ENCODE data around the gene PTRH1. TPM values are rescaled to one million over a fixed set of nuclear protein-coding genes. Genes with fewer than 3 reads are reported as not detected.

The PTRH1 gene
- total and polyA plus RNA-seq, 5 experiments from 2014 or later = 8.8 to 37.7 (median 26.2) TPM

DNA sequence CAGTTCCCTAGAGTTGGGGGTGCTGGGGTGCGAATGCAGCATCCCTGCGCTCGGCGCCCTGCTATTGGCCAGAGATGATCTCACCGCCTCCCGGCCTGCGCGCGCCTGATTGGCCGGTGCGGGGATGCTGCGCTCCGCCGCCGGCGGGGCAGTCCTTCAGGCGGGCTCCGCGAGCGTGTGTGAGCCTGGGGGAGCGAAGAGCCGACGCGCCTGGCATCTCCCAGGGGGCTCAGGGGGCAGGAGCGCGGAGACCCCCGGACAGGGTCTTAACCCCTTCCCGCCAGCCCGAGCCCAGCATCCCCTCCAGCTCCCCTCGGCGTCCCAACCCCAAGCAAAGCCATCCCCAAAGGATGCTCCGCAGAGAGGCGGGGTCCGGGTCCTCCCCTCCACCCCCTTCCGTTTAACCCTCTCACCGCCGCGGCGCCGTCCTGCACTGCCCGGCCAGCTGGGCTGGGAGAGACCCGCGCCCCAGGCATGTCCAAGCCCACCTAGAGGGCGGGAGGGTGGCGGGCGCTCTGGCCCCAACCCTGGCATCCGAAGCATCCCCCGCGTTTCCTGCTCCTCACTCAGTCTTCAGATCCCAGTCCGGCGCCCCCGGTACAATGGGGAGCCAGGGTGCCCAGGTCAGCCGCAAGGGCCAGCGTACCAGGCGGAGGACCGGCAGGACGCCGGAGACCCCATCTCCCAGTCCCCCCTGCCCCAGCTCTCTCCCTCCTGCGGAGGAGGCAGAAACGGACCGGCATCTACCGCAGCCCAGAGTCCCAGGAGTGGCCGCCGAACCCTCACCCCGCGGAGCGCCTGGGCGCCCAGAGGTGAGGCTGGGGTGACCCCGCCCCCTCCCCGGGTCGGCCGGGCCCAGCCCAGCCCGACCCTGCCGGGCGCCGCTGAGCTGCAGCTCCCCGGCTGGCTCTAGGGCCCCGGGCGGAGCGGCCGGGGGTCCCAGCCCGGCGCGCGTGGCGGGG lies 38.9 kb upstream of the PTRH1 start:
- Mint-ChIP-seq H3K9me3 (no peaks in the 10 kb centered on the region), H3K4me3 (no peak overlapping the region), H3K36me3 (peaks cover 0 to 37% (median 5%) of the 10 kb centered on the region in 3 donors), H3K4me1 (peaks cover 16 to 33% (median 22%) of the 10 kb centered on the region in 4 donors), H3K27ac (peak overlapping the region in 1 of 10 donors; percentile 43), H3K27me3 (no peaks in the 10 kb centered on the region)
- no peak for ATAC-seq
- POLR2A ChIA-PET = interaction anchor here (0.7 to 1.8 kb wide), 2 partner anchors 17 to 31 kb away, joined by 3 to 6 read pairs; partner anchors contain the start of gene CDK9
- no peak for DNase-seq

- H3K27me3 Mint-ChIP-seq = no peaks in the 10 kb centered on the region
- H3K4me1 Mint-ChIP-seq = peaks cover 13 to 34% (median 20%) of the 10 kb centered on the region in 4 donors
- peaks cover 0 to 37% (median 5%) of the 10 kb centered on the region in 3 donors for H3K36me3 Mint-ChIP-seq
- POLR2A ChIA-PET = interaction anchor here (0.5 to 1.8 kb wide), 2 partner anchors 17 to 31 kb away, joined by 4 to 6 read pairs; no protein-coding TSS in a partner anchor
- no peak overlapping the region for H3K4me3 Mint-ChIP-seq
- no peak for ATAC-seq
- peak overlapping the region in 3 of 10 donors; percentile 36 to 43 (median 40) for H3K27ac Mint-ChIP-seq
- H3K9me3 Mint-ChIP-seq = no peaks in the 10 kb centered on the region
- DNase-seq = no peak
Measured at GRCh38 chr9:127753622-127754021, 38.2 kb upstream of the PTRH1 start.

DNA sequence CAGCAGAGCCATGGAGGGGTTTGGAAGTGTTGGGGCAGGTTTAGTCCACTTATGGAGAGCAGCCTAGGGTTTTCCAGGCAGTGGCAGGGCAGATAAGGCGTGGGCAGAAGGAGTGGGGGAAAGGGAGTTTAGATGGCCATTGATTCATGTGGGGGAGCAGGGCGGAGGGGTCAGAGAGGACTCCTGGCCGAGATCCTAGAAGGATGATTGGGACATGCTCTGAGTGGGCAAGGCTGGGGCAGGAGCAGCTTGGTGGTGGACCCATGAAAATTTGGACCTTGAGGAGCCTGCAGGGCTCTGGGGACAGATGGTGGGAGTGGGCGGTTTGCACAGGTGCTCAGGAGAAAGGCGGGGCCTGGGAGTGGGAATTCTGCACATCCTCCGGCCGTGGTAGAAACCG lies 37.7 kb upstream of the PTRH1 start:
- DNase-seq = no peak
- Mint-ChIP-seq H3K4me3 (no peak overlapping the region), H3K4me1 (peaks cover 14 to 36% (median 19%) of the 10 kb centered on the region in 4 donors), H3K27me3 (no peaks in the 10 kb centered on the region), H3K36me3 (peaks cover 0 to 39% (median 5%) of the 10 kb centered on the region in 3 donors), H3K27ac (peak overlapping the region in 5 of 10 donors; percentile 39 to 76 (median 62)), H3K9me3 (no peaks in the 10 kb centered on the region)
- no peak for ATAC-seq
- POLR2A ChIA-PET = interaction anchor here (0.5 to 1.8 kb wide), 2 partner anchors 18 to 31 kb away, joined by 4 to 6 read pairs; no protein-coding TSS in a partner anchor

DNA sequence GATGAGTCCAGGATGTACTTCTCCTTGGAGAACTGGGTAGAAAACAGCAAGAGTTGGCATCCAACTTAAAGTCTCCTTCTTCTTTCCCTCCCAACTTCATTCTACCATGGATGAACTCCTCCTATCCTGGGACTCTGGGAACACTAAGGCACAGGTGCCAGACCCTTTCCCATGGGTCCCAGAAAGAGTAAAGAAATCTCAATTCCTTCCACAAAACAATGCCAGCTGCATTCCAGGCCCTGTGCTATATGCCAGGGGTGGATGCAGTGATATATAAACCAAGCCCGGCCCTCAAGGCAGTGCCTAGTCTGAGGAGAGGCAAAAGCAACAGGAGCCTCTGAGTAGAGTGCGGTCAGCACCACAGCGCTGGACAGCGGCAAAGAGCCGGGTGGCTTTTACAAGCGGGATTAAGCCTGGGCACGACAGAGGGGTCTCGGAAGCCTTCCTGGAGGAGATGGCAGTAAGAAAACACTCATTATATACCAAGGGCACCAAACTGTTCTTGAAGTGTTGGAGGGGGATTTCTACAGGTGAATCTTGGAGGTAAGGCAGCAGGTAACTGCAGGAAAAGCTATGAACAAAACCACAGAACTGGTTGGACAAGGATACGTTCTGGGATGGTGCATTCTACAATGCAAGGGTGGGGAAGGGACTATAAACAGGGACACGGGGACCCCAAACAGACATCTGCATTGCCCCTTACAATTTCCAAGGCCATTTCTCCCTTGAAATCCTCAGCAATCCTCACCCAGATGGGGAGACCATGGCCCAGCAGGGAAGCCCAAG lies 36.0 kb upstream of the PTRH1 start:
- Mint-ChIP-seq H3K4me1 (peaks cover 18 to 48% (median 33%) of the 10 kb centered on the region in 4 donors), H3K4me3 (no peak overlapping the region), H3K27me3 (no peaks in the 10 kb centered on the region), H3K36me3 (peaks cover 0 to 52% (median 7%) of the 10 kb centered on the region in 3 donors), H3K27ac (peak overlapping the region; percentile 20 to 87 (median 61)), H3K9me3 (no peaks in the 10 kb centered on the region)
- DNase-seq (no peak), ATAC-seq (no peak)
- POLR2A ChIA-PET = interaction anchor here (0.5 to 1.2 kb wide), 2 partner anchors 14 to 25 kb away, joined by 3 to 4 read pairs; no protein-coding TSS in a partner anchor

- DNase-seq (no peak), ATAC-seq (no peak)
- no peaks in the 10 kb centered on the region for H3K27me3 Mint-ChIP-seq
- H3K4me1 Mint-ChIP-seq = peaks cover 18 to 56% (median 33%) of the 10 kb centered on the region in 4 donors
- no peak overlapping the region for H3K4me3 Mint-ChIP-seq
- H3K36me3 Mint-ChIP-seq = peaks cover 0 to 70% (median 7%) of the 10 kb centered on the region in 3 donors
- POLR2A ChIA-PET = interaction anchor here (2.7 to 6.5 kb wide), 2 partner anchors 19 to 31 kb away, joined by 11 to 66 read pairs; partner anchors contain the start of gene SH2D3C
- H3K9me3 Mint-ChIP-seq = no peaks in the 10 kb centered on the region
- H3K27ac Mint-ChIP-seq = peak overlapping the region in 6 of 10 donors; percentile 29 to 96 (median 62)
Measured at GRCh38 chr9:127749090-127749787, 33.8 kb upstream of the PTRH1 start.

DNA sequence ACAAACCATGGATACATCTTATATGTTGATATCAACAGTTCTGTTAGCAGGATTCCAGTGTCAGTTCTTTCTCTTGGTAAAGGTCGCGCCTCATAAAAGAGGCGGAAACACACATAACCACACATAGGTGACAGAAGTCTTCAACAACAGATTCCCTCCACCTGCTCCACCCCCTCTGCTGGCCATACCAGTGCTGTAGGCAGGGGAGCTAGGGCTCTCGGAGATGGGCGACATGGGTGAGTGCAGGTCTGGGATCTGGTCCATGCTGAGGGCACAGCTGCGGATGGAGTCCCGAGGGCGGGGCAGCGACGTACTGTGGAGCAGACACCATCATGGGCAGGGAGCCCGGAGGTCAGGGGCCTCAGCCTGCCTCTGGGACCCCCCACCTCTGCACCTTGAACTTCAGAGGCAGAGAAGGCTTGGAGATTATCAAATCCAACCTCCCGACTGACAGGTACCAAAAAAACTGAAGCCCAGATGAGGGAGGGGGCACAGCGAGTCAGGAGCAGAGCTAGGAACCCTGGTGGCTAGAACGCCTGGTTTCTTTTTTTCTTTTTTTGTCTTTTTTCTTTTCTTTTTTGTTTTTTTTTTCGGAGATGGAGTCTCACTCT lies 31.6 kb upstream of the PTRH1 start:
- H3K9me3 Mint-ChIP-seq = no peaks in the 10 kb centered on the region
- peak overlapping the region; percentile 71 to 97 (median 96) for H3K27ac Mint-ChIP-seq
- ATAC-seq = peak; percentile 94 to 95
- POLR2A ChIA-PET = interaction anchor here (0.5 to 6.5 kb wide), 10 partner anchors 12 to 192 kb away, joined by 3 to 66 read pairs (median 8); partner anchors contain the start of genes CDK9, PTRH1, SH2D3C and TOR2A
- peaks cover 0 to 76% (median 7%) of the 10 kb centered on the region in 3 donors for H3K36me3 Mint-ChIP-seq
- peak overlapping the region; percentile 72 to 89 (median 86) for H3K4me3 Mint-ChIP-seq
- peaks cover 15 to 44% (median 27%) of the 10 kb centered on the region in 4 donors for H3K4me1 Mint-ChIP-seq
- H3K27me3 Mint-ChIP-seq = no peaks in the 10 kb centered on the region
- DNase-seq = peak; percentile 27 to 85 (median 64)

DNA sequence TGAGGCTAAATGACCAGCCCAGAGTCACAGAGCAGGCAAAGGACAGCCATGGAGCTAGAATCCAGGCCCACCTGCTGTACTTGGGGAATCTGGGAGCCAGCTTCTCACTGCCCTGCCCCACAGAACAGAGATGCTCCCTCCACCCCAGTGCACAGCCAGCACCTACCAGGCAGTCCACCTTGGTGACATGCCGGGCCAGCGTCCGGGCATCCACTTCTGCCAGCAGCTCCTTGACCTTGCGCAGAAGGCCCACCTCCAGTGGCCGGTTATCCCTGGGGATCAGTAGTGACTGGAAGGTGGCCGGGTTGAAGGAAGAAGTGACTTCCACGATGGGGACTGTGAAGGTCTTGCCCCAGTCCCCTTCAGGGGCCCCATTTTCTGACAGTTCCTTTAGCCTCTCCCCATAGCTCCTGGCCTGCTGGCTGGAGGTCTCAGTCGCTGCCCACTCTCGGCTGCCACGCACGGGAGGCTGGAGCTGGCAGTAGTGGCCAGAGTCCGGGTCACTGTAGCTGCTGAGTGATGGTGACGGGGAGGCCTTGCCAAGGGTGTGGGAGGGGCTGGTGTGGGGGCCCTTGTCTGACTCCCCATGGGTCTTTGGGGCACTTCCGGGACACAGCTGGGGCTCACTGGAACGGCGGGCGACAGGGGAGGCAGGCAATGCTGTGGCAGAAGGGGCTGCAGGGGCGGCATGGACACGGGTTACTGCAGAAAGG lies 29.1 kb upstream of the PTRH1 start:
- DNase-seq (no peak), ATAC-seq (no peak)
- Mint-ChIP-seq H3K27me3 (no peaks in the 10 kb centered on the region), H3K27ac (peak overlapping the region in 6 of 10 donors; percentile 19 to 83 (median 58)), H3K4me1 (peaks cover 6 to 31% (median 17%) of the 10 kb centered on the region in 4 donors), H3K9me3 (no peaks in the 10 kb centered on the region), H3K36me3 (peaks cover 0 to 73% (median 2%) of the 10 kb centered on the region in 3 donors), H3K4me3 (peak overlapping the region in 1 of 10 donors; percentile 45)
- POLR2A ChIA-PET = interaction anchor here (0.9 to 6.5 kb wide), 5 partner anchors 9 to 40 kb away, joined by 3 to 66 read pairs (median 4); partner anchors contain the start of genes SH2D3C and TOR2A

GRCh38 chr9:127742435-127743088 lies 27.1 kb upstream of the PTRH1 start:
- Mint-ChIP-seq H3K27me3 (no peaks in the 10 kb centered on the region), H3K9me3 (no peaks in the 10 kb centered on the region), H3K27ac (peak overlapping the region in 3 of 10 donors; percentile 27 to 84 (median 39)), H3K36me3 (peaks cover 4 to 73% (median 9%) of the 10 kb centered on the region in 3 donors), H3K4me1 (peaks cover 6 to 16% (median 11%) of the 10 kb centered on the region in 4 donors), H3K4me3 (no peak overlapping the region)
- no peak for DNase-seq
- POLR2A ChIA-PET = interaction anchor here (0.6 to 6.5 kb wide), 3 partner anchors 26 to 164 kb away, joined by 3 to 66 read pairs (median 8); no protein-coding TSS in a partner anchor
- ATAC-seq = no peak

- Mint-ChIP-seq H3K9me3 (no peaks in the 10 kb centered on the region), H3K4me3 (no peak overlapping the region), H3K4me1 (peaks cover 3 to 15% (median 5%) of the 10 kb centered on the region in 4 donors), H3K36me3 (peaks cover 4 to 67% (median 8%) of the 10 kb centered on the region in 3 donors), H3K27ac (peak overlapping the region in 3 of 10 donors; percentile 65 to 77 (median 71)), H3K27me3 (no peaks in the 10 kb centered on the region)
- ATAC-seq (no peak), DNase-seq (no peak)
- POLR2A ChIA-PET = interaction anchor here (0.6 to 2.0 kb wide), 3 partner anchors 128 to 175 kb away, joined by 3 to 8 read pairs (median 3); no protein-coding TSS in a partner anchor
Measured at GRCh38 chr9:127741831-127742434, 26.5 kb upstream of the PTRH1 start.
